ENCODE data around the gene DNAJB6.

DNA sequence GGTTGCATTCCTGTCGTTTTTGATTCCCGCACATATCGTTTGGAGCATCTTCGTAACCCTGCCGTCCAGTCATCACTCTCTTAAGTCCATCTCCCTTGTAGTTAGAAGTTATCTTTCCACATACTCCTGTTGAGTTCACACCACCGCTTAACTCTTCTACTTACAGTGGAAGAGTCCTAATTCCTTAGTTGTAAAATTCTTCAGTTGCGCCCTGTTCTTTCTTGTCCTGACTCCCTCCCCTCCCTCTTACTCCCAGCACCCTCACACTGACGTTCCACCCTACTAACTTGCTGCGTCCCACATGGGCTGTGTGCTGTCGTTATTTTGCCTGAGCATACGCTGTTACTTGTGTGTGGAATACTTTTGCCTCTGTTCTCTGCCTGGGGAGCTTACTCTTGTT is 11.7 kb downstream of the DNAJB6 start:
- no peak for TF ChIP-seq POLR2AphosphoS5 (IDR thresholded peaks at IDR 0.05; ENCODE audit: low read depth, low read length)
- TF ChIP-seq, protein P1, sequence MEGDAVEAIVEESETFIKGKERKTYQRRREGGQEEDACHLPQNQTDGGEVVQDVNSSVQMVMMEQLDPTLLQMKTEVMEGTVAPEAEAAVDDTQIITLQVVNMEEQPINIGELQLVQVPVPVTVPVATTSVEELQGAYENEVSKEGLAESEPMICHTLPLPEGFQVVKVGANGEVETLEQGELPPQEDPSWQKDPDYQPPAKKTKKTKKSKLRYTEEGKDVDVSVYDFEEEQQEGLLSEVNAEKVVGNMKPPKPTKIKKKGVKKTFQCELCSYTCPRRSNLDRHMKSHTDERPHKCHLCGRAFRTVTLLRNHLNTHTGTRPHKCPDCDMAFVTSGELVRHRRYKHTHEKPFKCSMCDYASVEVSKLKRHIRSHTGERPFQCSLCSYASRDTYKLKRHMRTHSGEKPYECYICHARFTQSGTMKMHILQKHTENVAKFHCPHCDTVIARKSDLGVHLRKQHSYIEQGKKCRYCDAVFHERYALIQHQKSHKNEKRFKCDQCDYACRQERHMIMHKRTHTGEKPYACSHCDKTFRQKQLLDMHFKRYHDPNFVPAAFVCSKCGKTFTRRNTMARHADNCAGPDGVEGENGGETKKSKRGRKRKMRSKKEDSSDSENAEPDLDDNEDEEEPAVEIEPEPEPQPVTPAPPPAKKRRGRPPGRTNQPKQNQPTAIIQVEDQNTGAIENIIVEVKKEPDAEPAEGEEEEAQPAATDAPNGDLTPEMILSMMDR (IDR thresholded peaks at IDR 0.05): no peak
